Activated naive CD8-positive, alpha-beta T cell treated with anti-CD3 and anti-CD28 coated beads, Interleukin-2, amount 10 ng/mL, durations not matched to agents 7 days and 5 days (primary cell): Measurements from ENCODE around the gene CAPN2. TPM values are rescaled to one million over a fixed set of nuclear protein-coding genes. Genes with fewer than 3 reads are reported as not detected.
"Not testable (repeated sequence)": the region's sequence is repeated elsewhere in the genome, so short reads cannot be mapped to it uniquely, and the experiment has no call there.

Experiments used
- ATAC-seq: fragments of 150-1000 bp; cut with Tn5 transposase; one replicate; pipeline ENCODE4 v1.10.0; 2021; ENCODE audit warnings: low read depth, moderate library complexity
- POLR2A ChIA-PET: fragments of 350-600 bp; sonication (Branson Sonifier 250); formaldehyde crosslinking; loops from one replicate; lab custom pipeline; 2021; ENCODE audit warnings: antibody characterized with exemption; lab: Charles Lee
- DNase-seq: peaks from one replicate; pipeline ENCODE4 v3.0.0; 2021
- H3K27ac Mint-ChIP-seq: one replicate; pipeline ENCODE4 v1.8.0; 2022; ENCODE audit warnings: mild to moderate bottlenecking, mixed read lengths
- H3K27me3 Mint-ChIP-seq: one replicate; pipeline ENCODE4 v1.8.0; 2022; ENCODE audit warnings: mild to moderate bottlenecking, moderate library complexity, mixed read lengths
- H3K36me3 Mint-ChIP-seq: one replicate; pipeline ENCODE4 v1.8.0; 2021; ENCODE audit warnings: mild to moderate bottlenecking, mixed read lengths
- H3K4me1 Mint-ChIP-seq: one replicate; pipeline ENCODE4 v1.8.0; 2021; ENCODE audit warnings: mixed read lengths
- H3K4me3 Mint-ChIP-seq: one replicate; pipeline ENCODE4 v1.8.0; 2022; ENCODE audit warnings: mild to moderate bottlenecking, moderate library complexity, mixed read lengths
- H3K9me3 Mint-ChIP-seq: one replicate; pipeline ENCODE4 v1.8.0; 2021; ENCODE audit warnings: mixed read lengths
- total RNA-seq, 2 experiments: library from RNA; stranded (reverse); gene quantifications; one replicate each; pipeline ENCODE4 v1.2.3, GENCODE V29; 2021

The CAPN2 gene
- total RNA-seq, 2 experiments from 2014 or later = 169 to 177 TPM

GRCh38 chr1:223815865-223816264, 103.5 kb downstream of the CAPN2 start:
- Mint-ChIP-seq H3K27ac (no peak overlapping the region), H3K4me3 (no peak overlapping the region), H3K9me3 (no peaks in the 10 kb centered on the region), H3K36me3 (peaks cover 21% of the 10 kb centered on the region), H3K27me3 (no peaks in the 10 kb centered on the region), H3K4me1 (peaks cover 18% of the 10 kb centered on the region)
- POLR2A ChIA-PET = no interaction called here
- ATAC-seq = no peak
- DNase-seq = no peak

GRCh38 chr1:223817265-223817664, 104.9 kb downstream of the CAPN2 start:
- H3K4me3 Mint-ChIP-seq, H3K27me3 Mint-ChIP-seq, DNase-seq, H3K9me3 Mint-ChIP-seq, POLR2A ChIA-PET, H3K27ac Mint-ChIP-seq, ATAC-seq: not testable (repeated sequence)
- peaks cover 19% of the 10 kb centered on the region for H3K36me3 Mint-ChIP-seq
- peaks cover 15% of the 10 kb centered on the region for H3K4me1 Mint-ChIP-seq

- H3K27me3 Mint-ChIP-seq = no peaks in the 10 kb centered on the region
- H3K36me3 Mint-ChIP-seq = peaks cover 6% of the 10 kb centered on the region
- H3K4me3 Mint-ChIP-seq = no peak overlapping the region
- ATAC-seq = no peak
- H3K27ac Mint-ChIP-seq = no peak overlapping the region
- peaks cover 10% of the 10 kb centered on the region for H3K4me1 Mint-ChIP-seq
- POLR2A ChIA-PET = no interaction called here
- DNase-seq = no peak
- H3K9me3 Mint-ChIP-seq = no peaks in the 10 kb centered on the region
Measured at GRCh38 chr1:223819730-223820514, 107.6 kb downstream of the CAPN2 start.

GRCh38 chr1:223820515-223820858, 108.1 kb downstream of the CAPN2 start:
- no peaks in the 10 kb centered on the region for H3K9me3 Mint-ChIP-seq
- no peak overlapping the region for H3K27ac Mint-ChIP-seq
- no peak for ATAC-seq
- H3K27me3 Mint-ChIP-seq = no peaks in the 10 kb centered on the region
- POLR2A ChIA-PET = no interaction called here
- peaks cover 6% of the 10 kb centered on the region for H3K36me3 Mint-ChIP-seq
- H3K4me1 Mint-ChIP-seq = peaks cover 12% of the 10 kb centered on the region
- DNase-seq = no peak
- no peak overlapping the region for H3K4me3 Mint-ChIP-seq

- ATAC-seq = no peak
- no peak for DNase-seq
- H3K36me3 Mint-ChIP-seq = peaks cover 6% of the 10 kb centered on the region
- no peak overlapping the region for H3K27ac Mint-ChIP-seq
- peaks cover 15% of the 10 kb centered on the region for H3K4me1 Mint-ChIP-seq
- no peaks in the 10 kb centered on the region for H3K27me3 Mint-ChIP-seq
- H3K9me3 Mint-ChIP-seq = no peaks in the 10 kb centered on the region
- POLR2A ChIA-PET = no interaction called here
- H3K4me3 Mint-ChIP-seq = no peak overlapping the region
Measured at GRCh38 chr1:223820971-223821370, 108.6 kb downstream of the CAPN2 start.

- ATAC-seq (no peak), DNase-seq (no peak)
- Mint-ChIP-seq H3K36me3 (peaks cover 7% of the 10 kb centered on the region), H3K4me1 (peaks cover 26% of the 10 kb centered on the region), H3K4me3 (no peak overlapping the region), H3K27me3 (no peaks in the 10 kb centered on the region), H3K27ac (no peak overlapping the region), H3K9me3 (no peaks in the 10 kb centered on the region)
- POLR2A ChIA-PET = no interaction called here
Measured at GRCh38 chr1:223824287-223824686, 111.9 kb downstream of the CAPN2 start.

- POLR2A ChIA-PET = no interaction called here
- no peaks in the 10 kb centered on the region for H3K27me3 Mint-ChIP-seq
Measured at GRCh38 chr1:223824712-223825111, 112.4 kb downstream of the CAPN2 start.

More at GRCh38 chr1:223824712-223825111, 112.4 kb downstream of the CAPN2 start:
- Mint-ChIP-seq H3K27ac (no peak overlapping the region), H3K4me3 (no peak overlapping the region), H3K9me3 (no peaks in the 10 kb centered on the region), H3K36me3 (peaks cover 7% of the 10 kb centered on the region), H3K4me1 (peaks cover 26% of the 10 kb centered on the region)
- ATAC-seq (no peak), DNase-seq (no peak)

Other genes with a start within 250 kb of the CAPN2 start
- gene CAPN8, start 46.8 kb upstream of the CAPN2 start, total RNA-seq = under 1 TPM in 1 of 2 experiments, not detected in 1; 0.28 TPM
- 10 to 100 TPM; 35.4 to 37.2 TPM for gene TP53BP2, start 133.4 kb downstream of the CAPN2 start, total RNA-seq